Thyroid gland (tissue), 4 donors: ENCODE measurements around the gene TRAM1L1.

Experiments used
- POLR2A ChIP-seq, 2 donors: fragments of 450-650 bp; IDR thresholded peaks; one replicate each; pipeline ENCODE4 v1.6.1; 2017; ENCODE audit warnings: antibody characterized with exemption in 2 of 2, mild to moderate bottlenecking in 2 of 2, moderate library complexity in 1 of 2
- TF ChIP-seq, protein P1 (sequence below), 6 experiments: fragments of 200-600 bp in 3 of 6; fragments of 450-650 bp in 3 of 6; sonication (generic) in 3 of 6; IDR thresholded peaks; one replicate each; pipeline ENCODE4 v1.5.1; 2016 to 2019; ENCODE audit warnings: antibody characterized with exemption in 6 of 6, mild to moderate bottlenecking in 2 of 6, inconsistent platforms in 1 of 6, moderate library complexity in 1 of 6

GRCh38 chr4:117093571-117093970 lies 8.2 kb upstream of the TRAM1L1 start:
- TF ChIP-seq, protein P1, sequence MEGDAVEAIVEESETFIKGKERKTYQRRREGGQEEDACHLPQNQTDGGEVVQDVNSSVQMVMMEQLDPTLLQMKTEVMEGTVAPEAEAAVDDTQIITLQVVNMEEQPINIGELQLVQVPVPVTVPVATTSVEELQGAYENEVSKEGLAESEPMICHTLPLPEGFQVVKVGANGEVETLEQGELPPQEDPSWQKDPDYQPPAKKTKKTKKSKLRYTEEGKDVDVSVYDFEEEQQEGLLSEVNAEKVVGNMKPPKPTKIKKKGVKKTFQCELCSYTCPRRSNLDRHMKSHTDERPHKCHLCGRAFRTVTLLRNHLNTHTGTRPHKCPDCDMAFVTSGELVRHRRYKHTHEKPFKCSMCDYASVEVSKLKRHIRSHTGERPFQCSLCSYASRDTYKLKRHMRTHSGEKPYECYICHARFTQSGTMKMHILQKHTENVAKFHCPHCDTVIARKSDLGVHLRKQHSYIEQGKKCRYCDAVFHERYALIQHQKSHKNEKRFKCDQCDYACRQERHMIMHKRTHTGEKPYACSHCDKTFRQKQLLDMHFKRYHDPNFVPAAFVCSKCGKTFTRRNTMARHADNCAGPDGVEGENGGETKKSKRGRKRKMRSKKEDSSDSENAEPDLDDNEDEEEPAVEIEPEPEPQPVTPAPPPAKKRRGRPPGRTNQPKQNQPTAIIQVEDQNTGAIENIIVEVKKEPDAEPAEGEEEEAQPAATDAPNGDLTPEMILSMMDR (IDR thresholded peaks at IDR 0.05): no peak
- no peak for TF ChIP-seq POLR2A (IDR thresholded peaks at IDR 0.05)
